ENCODE results near the gene SLC17A7.

DNA sequence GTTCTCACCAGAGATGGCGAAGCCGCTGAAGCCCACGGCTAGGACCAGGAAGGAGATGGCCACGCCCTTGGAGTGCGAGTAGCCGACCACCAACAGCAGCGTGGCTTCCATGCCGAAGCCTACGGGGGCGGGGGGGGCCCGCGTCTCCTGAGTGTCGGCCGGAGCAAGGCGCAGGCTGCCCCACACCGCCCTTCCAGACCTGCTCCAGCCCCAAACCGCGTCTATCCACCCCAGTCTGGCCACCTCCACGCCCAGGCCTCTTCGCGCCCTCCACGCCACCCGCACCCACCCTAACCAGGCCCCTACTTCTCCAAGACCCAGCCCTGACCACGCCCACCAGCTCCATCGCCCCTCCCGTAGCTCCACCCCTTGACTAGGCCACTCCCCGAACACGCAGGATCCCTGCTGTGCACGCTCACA, 10.0 kb downstream of the SLC17A7 start:
- TF ChIP-seq, protein P1, sequence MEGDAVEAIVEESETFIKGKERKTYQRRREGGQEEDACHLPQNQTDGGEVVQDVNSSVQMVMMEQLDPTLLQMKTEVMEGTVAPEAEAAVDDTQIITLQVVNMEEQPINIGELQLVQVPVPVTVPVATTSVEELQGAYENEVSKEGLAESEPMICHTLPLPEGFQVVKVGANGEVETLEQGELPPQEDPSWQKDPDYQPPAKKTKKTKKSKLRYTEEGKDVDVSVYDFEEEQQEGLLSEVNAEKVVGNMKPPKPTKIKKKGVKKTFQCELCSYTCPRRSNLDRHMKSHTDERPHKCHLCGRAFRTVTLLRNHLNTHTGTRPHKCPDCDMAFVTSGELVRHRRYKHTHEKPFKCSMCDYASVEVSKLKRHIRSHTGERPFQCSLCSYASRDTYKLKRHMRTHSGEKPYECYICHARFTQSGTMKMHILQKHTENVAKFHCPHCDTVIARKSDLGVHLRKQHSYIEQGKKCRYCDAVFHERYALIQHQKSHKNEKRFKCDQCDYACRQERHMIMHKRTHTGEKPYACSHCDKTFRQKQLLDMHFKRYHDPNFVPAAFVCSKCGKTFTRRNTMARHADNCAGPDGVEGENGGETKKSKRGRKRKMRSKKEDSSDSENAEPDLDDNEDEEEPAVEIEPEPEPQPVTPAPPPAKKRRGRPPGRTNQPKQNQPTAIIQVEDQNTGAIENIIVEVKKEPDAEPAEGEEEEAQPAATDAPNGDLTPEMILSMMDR (conservative IDR thresholded peaks at IDR 0.05): no peak
- TF ChIP-seq ZFX (IDR thresholded peaks at IDR 0.05): no peak

Data from C4-2B (cell line).